ENCODE data around the gene PRSS21.

The PRSS21 gene

DNA sequence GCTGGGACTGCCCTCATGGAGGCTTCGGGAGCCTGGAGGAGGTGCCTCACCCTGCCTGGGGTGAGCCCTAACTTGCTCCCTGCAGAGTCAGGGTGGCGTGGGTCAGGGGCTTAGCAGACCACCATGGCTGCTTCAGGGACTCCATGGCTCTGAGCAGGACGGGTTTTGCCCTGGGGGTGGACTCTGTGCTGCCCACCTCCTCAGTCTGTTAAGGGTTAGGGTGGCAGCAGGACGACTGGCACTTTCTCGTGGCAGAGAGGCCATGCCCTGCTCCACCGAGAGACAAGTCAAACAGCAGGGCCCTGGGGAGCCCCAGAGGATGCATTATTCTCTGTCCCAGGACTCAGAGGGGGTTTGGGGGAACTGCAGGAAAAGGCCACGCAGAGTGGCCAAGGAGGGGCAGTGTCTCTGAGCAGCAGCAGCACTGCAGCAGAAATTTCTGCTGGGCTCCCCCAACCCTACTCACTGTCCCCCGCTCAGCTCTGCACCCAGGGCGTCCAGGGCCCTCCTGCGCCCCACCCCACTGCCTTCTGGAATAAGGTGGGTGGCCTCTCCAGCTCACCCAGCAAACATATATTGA is 42.7 kb downstream of the PRSS21 start:
- Mint-ChIP-seq H3K9me3 (peaks cover 14% of the 10 kb centered on the region), H3K36me3 (no peaks in the 10 kb centered on the region), H3K4me3 (no peak overlapping the region), H3K27ac (no peak overlapping the region), H3K4me1 (peaks cover 5% of the 10 kb centered on the region), H3K27me3 (peaks cover 50% of the 10 kb centered on the region)
- CTCF ChIA-PET, result interaction anchor here (1.6 kb wide), 1 partner anchor 15 kb away, joined by 3 read pairs; no protein-coding TSS in a partner anchor
- DNase-seq, result no peak

DNA sequence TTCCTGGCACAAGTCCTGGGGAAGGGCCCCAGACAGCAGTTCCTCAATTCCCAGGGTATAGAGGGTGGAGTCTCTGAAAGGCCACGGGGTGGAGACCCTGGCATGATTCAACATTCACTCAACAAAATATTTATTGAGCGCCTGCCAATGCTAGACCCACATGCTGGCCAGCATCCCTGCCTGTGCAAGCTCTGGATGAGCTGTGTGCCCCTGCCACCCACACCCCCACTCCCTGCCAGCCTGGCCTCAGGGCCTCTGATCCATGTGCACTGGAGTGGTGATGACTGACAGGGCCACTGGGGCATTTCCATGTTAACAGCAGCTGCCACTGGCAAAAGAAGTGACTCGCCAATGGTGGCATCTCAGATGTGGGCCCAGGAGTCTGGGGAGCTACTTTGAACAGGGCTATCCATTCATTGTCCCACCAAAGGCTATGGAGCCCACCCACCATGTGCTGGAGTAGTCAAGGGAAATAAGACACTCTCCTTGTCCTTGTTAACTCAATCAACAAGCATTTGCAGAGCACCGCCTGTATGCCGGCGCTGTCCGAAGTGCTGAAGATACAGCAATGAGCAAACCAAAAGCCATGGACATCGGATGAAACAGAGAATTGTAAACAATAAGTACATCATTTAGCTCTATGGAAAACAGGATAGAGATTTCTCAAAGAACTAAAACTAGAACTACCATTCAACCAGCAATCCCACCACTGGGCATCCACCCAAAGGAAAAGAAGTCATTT is 44.0 kb downstream of the PRSS21 start:
- H3K27me3 Mint-ChIP-seq, result peaks cover 49% of the 10 kb centered on the region
- H3K36me3 Mint-ChIP-seq, result no peaks in the 10 kb centered on the region
- no peak overlapping the region for H3K27ac Mint-ChIP-seq
- no peak overlapping the region for H3K4me3 Mint-ChIP-seq
- H3K9me3 Mint-ChIP-seq, result peaks cover 11% of the 10 kb centered on the region
- CTCF ChIA-PET, result interaction anchor here (0.7 to 1.6 kb wide), 2 partner anchors 12 to 16 kb away, joined by 3 read pairs; no protein-coding TSS in a partner anchor
- peaks cover 5% of the 10 kb centered on the region for H3K4me1 Mint-ChIP-seq
- DNase-seq, result peak; percentile 64

DNA sequence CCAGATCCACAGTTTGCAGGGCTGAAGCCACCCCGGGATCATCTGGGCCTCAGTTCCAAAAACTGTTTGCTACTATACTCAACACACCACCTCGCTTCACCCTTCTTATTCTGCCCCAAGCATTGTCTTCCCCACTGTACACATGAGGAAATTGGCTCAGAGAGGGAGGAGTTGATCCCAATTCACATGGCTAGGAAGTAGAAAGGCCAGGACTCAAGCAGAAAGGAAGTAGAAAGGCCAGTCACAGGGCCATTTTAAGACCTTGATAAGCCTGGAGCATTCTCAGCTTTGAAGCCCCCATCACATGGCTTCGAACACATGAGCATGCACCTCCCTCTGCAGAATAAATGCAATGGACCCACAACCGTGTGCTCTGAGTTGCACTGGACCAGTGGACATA is 48.6 kb downstream of the PRSS21 start:
- Mint-ChIP-seq H3K9me3 (peaks cover 7% of the 10 kb centered on the region), H3K4me3 (no peak overlapping the region), H3K27ac (no peak overlapping the region), H3K27me3 (peaks cover 31% of the 10 kb centered on the region), H3K36me3 (no peaks in the 10 kb centered on the region), H3K4me1 (peaks cover 19% of the 10 kb centered on the region)
- DNase-seq, result no peak
- CTCF ChIA-PET, result interaction anchor here (1.1 to 1.8 kb wide), 5 partner anchors 20 to 61 kb away, joined by 4 to 5 read pairs (median 4); no protein-coding TSS in a partner anchor

DNA sequence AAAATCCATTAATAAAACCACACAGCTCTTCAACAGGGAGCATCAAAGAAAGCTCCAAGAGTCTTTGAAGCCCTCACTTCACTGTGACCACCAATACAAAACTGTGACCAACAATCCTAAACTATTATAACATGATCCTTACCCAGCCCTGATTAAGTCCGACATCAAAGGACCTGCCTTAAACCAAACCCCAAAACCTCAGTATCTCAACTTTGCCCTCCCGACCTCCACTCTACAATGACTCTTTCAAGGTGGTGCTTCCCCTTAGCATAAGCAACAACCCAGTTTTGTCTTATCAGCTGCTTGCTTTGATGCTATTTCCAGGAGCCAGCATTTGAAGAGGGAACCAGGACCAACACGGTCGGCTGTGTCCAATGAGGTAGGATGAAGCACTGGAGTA is 49.4 kb downstream of the PRSS21 start:
- no peak overlapping the region for H3K4me3 Mint-ChIP-seq
- H3K4me1 Mint-ChIP-seq, result peaks cover 19% of the 10 kb centered on the region
- H3K36me3 Mint-ChIP-seq, result no peaks in the 10 kb centered on the region
- peaks cover 32% of the 10 kb centered on the region for H3K27me3 Mint-ChIP-seq
- CTCF ChIA-PET, result interaction anchor here (1.1 to 1.8 kb wide), 5 partner anchors 21 to 61 kb away, joined by 4 to 5 read pairs (median 4); no protein-coding TSS in a partner anchor
- DNase-seq, result no peak
- no peak overlapping the region for H3K27ac Mint-ChIP-seq
- H3K9me3 Mint-ChIP-seq, result peaks cover 1% of the 10 kb centered on the region

DNA sequence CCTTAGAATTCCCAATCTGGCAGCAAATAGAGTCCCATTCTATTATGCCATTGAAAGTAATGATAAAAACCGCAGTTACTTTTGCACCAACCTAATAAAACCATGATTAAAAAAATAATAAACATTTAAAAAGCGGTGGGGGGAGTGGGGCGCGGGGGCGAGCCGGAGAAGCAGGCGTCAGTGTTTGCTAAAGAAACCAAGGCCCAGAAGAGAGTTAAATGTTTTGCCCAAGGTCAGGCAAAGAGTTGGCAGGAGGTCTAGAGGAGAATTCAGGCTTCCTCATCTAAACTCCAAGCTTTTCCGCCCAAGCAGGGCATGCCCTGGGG is 50.6 kb downstream of the PRSS21 start:
- no peaks in the 10 kb centered on the region for H3K36me3 Mint-ChIP-seq
- DNase-seq, result no peak
- H3K9me3 Mint-ChIP-seq, result no peaks in the 10 kb centered on the region
- H3K4me3 Mint-ChIP-seq, result peak overlapping the region; percentile 80
- H3K27ac Mint-ChIP-seq, result peak overlapping the region; percentile 78
- H3K4me1 Mint-ChIP-seq, result peaks cover 19% of the 10 kb centered on the region
- CTCF ChIA-PET, result interaction anchor here (0.9 to 6.9 kb wide), 11 partner anchors 9 to 59 kb away, joined by 3 to 95 read pairs (median 5); partner anchors contain the start of genes FLYWCH2, PRSS22 and ZG16B
- peaks cover 44% of the 10 kb centered on the region for H3K27me3 Mint-ChIP-seq

DNA sequence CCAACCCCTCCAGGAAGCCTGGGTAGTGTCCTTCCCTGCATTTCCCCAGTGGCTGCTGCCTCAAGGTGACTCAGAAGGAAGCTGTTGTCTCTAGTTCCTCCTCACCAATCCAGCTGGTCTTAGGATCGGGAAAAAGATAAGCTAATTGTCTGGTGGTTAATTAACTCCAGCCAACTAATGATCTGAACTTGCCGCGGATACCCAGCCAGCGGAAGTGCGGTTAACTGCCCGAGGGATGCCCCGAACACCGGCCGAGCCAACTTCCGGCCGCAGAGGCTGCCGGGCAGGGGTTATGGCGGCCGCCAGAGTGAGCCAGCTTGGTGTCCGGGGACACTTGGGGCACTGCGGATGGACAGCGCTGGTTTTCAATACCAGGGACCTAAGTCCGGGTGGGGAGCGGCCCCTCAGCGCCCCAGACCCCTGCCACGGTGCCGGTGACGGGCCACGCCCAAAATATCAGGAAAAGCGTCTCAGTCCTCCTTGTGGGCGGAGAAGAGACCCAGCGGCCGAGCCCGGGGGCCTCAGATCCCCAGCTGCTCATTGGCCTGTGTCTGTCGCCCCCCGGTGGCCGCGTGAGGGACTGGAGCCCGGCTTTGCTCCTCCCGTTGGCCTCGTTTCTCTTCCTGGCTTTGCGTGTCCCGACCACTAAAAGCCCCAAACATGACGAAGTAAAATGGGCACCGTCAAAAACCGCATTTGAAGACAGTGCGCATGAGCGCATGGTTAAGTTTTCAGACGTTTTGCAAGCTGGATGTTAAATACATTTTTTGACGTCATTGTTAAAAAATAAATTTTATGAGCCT is 51.2 kb downstream of the PRSS21 start:
- Mint-ChIP-seq H3K4me1 (peaks cover 19% of the 10 kb centered on the region), H3K9me3 (no peaks in the 10 kb centered on the region), H3K4me3 (peak overlapping the region; percentile 80), H3K27me3 (peaks cover 45% of the 10 kb centered on the region), H3K27ac (peak overlapping the region; percentile 78), H3K36me3 (no peaks in the 10 kb centered on the region)
- CTCF ChIA-PET, result interaction anchor here (0.7 to 6.9 kb wide), 14 partner anchors 10 to 149 kb away, joined by 3 to 95 read pairs (median 4); partner anchors contain the start of genes FLYWCH1, FLYWCH2, PRSS22 and ZG16B
- peak; percentile 95 for DNase-seq
